Stimulated activated CD4-positive, alpha-beta T cell treated with anti-CD3 and anti-CD28 coated beads, Interleukin-15, amount 100 ng/mL, for 1 hour (primary cell): ENCODE measurements around the gene GCSAM.

Source experiments
- DNase-seq, 2 donors: peaks; one replicate each; pipeline ENCODE4 v3.0.0-alpha.2; 2020; ENCODE audit warnings: low read depth in 1 of 2, low spot score in 1 of 2

Gene GCSAM

GRCh38 chr3:112109322-112109721, 23.7 kb downstream of the GCSAM start:
- no peak for DNase-seq

DNA sequence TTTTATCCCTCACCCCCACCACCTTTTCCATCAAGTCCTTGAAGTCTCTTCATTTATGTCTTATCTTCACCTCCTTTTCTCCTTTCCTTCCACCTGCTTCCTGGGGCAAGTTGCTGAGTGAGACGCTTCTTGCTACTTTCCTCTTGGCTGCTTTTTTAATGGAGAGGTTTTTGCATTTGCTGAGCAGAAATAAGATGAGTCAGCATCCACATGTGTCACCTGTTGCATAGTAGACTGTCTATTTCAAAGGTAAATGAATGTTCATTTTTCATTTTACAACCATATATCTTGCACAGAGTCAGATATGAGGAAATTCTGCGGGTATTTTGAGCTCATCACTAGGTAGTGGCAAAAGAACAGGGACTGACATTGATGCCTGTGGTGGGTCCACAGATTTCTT, 28.3 kb downstream of the GCSAM start:
- DNase-seq, result no peak

GRCh38 chr3:112101916-112102315, 31.1 kb downstream of the GCSAM start:
- DNase-seq, result no peak

GRCh38 chr3:112097378-112097777, 35.7 kb downstream of the GCSAM start:
- DNase-seq, result no peak

DNA sequence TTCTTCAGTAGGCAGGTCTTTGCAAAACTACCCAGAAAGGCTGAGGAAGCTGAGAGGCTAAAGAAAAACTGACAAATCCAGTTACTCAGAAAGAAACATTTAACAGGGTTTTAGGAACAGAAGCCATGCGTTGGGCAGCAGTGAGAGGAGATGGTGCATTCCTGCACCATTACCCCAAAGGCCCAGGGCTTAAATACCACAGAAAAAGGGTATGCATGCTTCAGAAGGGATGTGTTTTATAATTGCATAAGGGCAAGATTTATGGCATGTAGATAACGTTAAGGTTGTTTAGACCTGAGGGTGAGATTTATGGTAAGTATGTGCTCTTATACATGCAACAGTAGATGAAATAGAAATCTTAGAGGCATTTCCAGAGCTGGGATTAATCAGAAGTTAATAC, 36.9 kb downstream of the GCSAM start:
- DNase-seq, result no peak

GRCh38 chr3:112095731-112096130, 37.3 kb downstream of the GCSAM start:
- no peak for DNase-seq

- no peak for DNase-seq
Measured at GRCh38 chr3:112093180-112093522, 39.9 kb downstream of the GCSAM start.

DNA sequence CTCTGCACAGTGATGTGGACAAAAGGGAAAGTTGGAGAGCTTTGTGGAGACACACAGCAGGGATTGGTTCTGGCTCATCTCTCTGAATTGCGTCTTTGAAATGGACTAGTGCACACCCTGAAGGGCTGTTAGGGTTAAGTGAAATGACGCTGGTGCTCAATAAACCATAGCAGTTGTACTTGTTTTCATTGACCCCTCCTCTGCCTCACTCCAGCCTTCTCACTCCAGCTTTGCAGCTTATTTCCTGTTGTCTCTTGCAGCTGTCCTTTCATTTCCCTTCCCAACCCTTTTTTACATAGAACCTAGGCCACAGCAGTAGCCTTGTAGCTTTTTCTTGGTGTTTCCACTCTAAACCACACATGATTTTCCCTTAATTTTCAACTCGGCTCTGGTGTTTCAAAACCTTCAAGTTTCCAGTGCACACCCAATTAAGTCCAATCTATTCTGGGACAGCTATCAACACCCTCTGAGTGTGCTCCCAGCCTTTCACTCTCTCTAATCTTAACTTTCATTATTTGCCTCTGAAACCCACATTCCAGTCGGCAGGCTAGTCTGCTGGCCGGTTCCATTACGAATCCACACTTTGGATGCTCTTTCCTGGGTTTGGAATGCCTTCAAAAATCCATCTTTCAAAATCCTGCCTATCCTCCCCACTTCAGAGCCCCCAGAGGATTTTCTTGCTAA, 40.4 kb downstream of the GCSAM start:
- no peak for DNase-seq

DNA sequence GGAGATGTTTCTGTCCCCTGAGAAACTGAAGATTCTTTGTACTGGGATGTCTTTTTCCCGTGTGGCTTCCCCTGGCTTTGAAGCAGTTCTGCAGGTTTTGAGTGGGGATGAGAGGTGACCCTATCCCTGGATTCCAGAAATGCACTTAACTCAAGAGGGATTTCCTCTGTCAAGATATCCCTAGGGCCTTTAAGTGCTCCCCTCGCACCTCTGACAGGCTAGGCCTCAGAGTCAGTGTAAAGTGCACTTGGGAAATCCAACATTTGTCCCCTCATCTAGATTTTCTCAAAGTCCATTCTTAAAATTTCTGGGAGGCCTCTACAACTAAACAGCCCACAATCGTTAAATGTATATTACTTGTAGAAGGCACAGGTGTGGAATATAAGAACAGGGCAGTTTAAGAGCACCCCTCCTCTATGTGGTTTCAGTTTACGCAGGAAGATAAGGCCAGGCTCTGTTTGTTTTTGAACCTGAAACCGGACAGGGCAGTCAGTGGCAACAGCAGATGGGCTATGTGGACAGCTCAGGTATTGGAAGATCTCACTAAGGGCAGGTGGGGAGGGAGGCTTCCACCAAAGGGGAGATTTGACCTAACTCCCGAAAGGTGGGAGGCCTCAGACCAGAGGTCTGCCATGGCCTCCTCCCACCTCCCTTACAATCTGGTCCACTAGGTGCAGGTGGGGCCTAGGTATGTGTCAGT, 42.0 kb downstream of the GCSAM start:
- DNase-seq, result no peak

GRCh38 chr3:112089956-112090886, 42.8 kb downstream of the GCSAM start:
- no peak for DNase-seq

DNA sequence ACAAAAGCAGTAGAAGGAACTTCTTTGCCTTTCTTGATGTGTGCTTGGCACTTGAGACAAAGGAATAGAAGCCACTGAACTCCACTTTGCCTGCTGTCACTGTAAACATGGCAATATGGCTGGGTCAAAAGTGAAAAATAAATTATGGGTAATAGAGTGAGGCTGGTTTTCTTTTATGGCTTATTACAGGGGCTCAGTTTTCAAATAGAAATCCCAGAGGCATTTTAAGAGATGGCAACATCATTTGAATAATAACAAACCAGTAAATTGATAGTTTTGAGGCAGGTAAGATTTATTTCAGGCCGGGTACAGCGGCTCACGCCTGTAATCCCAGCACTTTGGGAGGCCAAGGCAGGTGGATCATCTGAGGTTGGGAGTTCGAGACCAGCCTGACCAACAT, 44.1 kb downstream of the GCSAM start:
- DNase-seq, result no peak

DNA sequence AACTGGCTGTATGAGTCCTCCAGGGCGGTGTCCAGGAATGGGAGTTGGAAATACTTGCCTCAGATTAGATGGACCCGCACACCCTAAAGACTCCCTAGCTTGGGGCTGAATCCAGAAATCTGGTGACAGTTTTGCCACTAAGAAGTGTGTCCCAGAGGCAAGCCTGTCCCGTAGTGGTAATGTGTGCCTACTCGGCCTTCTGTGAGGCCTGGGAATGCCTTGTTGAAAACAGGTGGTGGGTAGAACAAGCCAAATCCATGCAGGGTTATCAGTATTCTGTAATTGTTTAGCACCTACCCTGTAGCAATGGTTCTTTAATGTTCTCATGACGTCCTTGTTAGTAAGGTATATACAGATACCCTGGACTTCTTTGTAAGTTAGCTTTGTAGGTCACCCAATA, 45.3 kb downstream of the GCSAM start:
- DNase-seq, result no peak

- no peak for DNase-seq
Measured at GRCh38 chr3:112086875-112087524, 46.0 kb downstream of the GCSAM start.

DNA sequence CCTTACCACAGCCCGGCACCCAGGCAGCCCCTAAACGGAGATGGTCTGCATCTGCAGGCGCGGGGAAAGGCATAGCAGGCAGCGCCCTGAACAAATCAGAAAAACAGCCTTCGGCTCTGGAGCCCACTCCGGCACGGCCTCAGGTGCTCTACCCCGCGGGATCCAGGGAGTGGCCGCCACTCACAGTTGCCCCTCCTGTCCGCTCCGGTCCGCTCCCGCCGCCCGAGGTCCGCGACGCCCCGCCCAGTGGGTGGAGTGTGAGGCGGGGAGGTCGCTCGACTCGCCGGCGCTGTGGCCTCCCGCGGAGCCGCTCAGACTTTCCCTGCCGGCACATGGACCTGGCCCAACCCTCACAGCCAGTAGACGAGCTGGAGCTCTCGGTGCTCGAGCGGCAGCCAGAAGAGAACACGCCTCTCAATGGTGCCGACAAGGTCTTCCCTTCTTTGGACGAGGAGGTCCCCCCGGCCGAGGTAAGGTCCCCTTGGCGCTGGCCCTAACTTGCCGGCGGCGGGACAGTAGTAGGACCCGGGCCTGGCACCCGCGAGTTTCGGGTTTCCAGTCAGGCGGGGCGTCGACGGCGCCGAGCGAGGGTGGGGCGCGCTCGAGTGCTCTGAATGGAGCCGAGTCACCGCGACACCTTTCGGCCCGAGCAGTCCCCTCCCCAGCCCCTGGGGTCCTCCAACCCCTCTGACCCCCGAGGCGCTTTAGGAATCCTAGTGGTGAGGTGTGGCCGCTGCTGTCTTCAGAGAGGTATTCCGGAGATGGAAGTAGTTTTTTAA, 46.8 kb downstream of the GCSAM start, which contains the start of gene C3orf52:
C3orf52 (plus strand) TSS at position 314 of the 779 bp plus-strand sequence; CDS start at position 333, 19 bp downstream.
- DNase-seq, result peak; percentile 12 to 31

GRCh38 chr3:112085735-112086075, 47.3 kb downstream of the GCSAM start:
- no peak for DNase-seq

GRCh38 chr3:112084980-112085705, 47.9 kb downstream of the GCSAM start:
- DNase-seq, result no peak

- no peak for DNase-seq
Measured at GRCh38 chr3:112083239-112083638, 49.8 kb downstream of the GCSAM start.

DNA sequence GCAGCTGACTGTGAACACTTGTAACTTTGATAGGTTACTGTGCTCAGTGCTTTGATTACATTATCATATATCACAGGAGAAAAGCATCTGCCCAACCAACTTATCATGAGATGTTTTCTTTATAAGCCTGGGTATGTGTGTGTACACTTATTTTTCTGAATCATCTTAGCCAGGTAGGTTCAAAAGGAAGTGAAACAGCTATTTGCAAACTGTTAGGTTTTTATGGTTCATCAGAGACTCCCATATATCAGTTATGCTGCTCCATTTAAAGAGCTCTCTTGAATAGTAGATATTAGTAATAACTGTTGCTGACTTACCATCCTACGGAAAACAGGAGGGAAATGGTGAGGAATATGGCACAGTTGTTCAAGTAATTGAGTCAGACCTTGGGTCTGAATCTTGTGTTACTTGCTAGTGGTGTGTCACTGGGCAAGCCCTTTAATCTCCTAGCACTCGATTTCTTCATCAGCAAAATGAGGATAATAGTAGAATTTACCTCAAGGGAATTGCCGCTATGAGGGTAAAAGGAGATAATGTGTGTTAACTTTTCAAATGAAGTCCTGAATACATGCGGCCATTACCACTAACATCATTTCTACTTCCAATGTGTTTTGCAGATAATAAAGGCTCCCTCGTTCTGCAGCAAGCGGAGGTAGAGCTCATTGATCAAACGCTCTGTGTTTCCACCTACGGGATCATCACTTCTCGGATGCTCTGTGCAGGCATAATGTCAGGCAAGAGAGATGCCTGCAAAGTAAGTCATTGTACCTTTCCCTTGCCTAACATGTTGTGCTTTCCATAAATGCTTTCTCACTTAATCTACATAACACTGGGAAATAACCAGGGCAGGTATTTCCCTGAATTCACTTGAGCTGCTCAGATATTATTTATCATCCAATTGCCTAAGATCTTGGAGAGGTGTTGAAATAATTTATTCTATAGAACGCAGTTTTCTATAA, 54.6 kb downstream of the GCSAM start:
- DNase-seq, result no peak
